B cell (primary cell): ENCODE measurements around the gene SSR1. TPM values are rescaled to one million over a fixed set of nuclear protein-coding genes. Genes with fewer than 3 reads are reported as not detected.

Source experiments
- ATAC-seq: fragments of 200-7000 bp; cut with Tn5 transposase; one replicate; pipeline ENCODE4 v1.10.0; 2021; ENCODE audit warnings: low read depth, mild to moderate bottlenecking, moderate number of reproducible peaks, moderate library complexity
- CTCF ChIA-PET: fragments of 350-600 bp; sonication (Branson Sonifier 250); formaldehyde crosslinking; loops from one replicate; lab custom pipeline; 2021; ENCODE audit warnings: antibody characterized with exemption, inconsistent platforms; lab: Charles Lee
- POLR2A ChIA-PET: fragments of 350-600 bp; sonication (Branson Sonifier 250); formaldehyde crosslinking; loops from one replicate; lab custom pipeline; 2021; ENCODE audit warnings: antibody characterized with exemption; lab: Charles Lee
- DNase-seq: peaks from one replicate; pipeline ENCODE4 v3.0.0; 2013
- H2AFZ ChIP-seq: 2 replicates; pipeline ENCODE4 v1.6.1; 2012; ENCODE audit warnings: mild to moderate bottlenecking, low read depth, low read length; ENCODE audit not compliant: insufficient read depth, poor library complexity, severe bottlenecking
- H3K27ac ChIP-seq, 2 donors: 1 replicate in 1 of 2; 2 replicates in 1 of 2; pipeline ENCODE4 v1.5.1; 2012 to 2013; ENCODE audit warnings: low read length in 2 of 2, mild to moderate bottlenecking in 2 of 2, moderate library complexity in 1 of 2
- H3K27me3 ChIP-seq, 4 experiments: fragments of 200-600 bp in 1 of 4; sonication (generic) in 1 of 4; replicated peaks in 1 of 4; 1 replicate in 2 of 4; 2 replicates in 2 of 4; pipeline versions ENCODE4 v1.6.1 to v1.7.0; 2013 to 2016; ENCODE audit warnings: low read length in 3 of 4, mild to moderate bottlenecking in 2 of 4, mixed read lengths in 1 of 4, moderate library complexity in 1 of 4; ENCODE audit not compliant: insufficient read depth in 4 of 4, control insufficient read depth in 3 of 4; ENCODE audit errors: control extremely low read depth in 1 of 4
- H3K36me3 ChIP-seq, 2 experiments: replicated peaks in 1 of 2; 1 replicate in 1 of 2; 2 replicates in 1 of 2; pipeline versions ENCODE4 v1.6.1 to v1.7.1; 2013; ENCODE audit warnings: low read length in 1 of 2; ENCODE audit not compliant: insufficient read depth in 2 of 2, control insufficient read depth in 1 of 2; ENCODE audit errors: control extremely low read depth in 1 of 2, extremely low read depth in 1 of 2
- H3K4me1 ChIP-seq, 2 donors: fragments of 200-600 bp in 1 of 2; sonication (generic) in 1 of 2; 1 replicate in 1 of 2; 2 replicates in 1 of 2; pipeline versions ENCODE4 v1.5.1 to v1.6.1; 2013 to 2017; ENCODE audit warnings: low read length in 2 of 2; ENCODE audit not compliant: control insufficient read depth in 2 of 2, insufficient read depth in 2 of 2
- H3K4me2 ChIP-seq: replicated peaks from 2 replicates; pipeline ENCODE3; 2012; ENCODE audit warnings: mild to moderate bottlenecking, low read depth, low read length; ENCODE audit not compliant: poor library complexity, severe bottlenecking
- H3K4me3 ChIP-seq, 5 experiments: fragments of 200-600 bp in 1 of 5; sonication (generic) in 1 of 5; 1 replicate in 3 of 5; 2 replicates in 2 of 5; pipeline versions ENCODE4 v1.5.1 to v1.7.0; 2011 to 2016; ENCODE audit warnings: low read length in 4 of 5, mild to moderate bottlenecking in 4 of 5, low read depth in 2 of 5, control low read depth in 1 of 5, moderate library complexity in 1 of 5; ENCODE audit not compliant: insufficient read depth in 1 of 5; ENCODE audit errors: control extremely low read depth in 1 of 5, extremely low read depth in 1 of 5
- H3K79me2 ChIP-seq: fragments of 200-600 bp; sonication (generic); one replicate; pipeline ENCODE4 v1.6.0; 2016; ENCODE audit warnings: low read length; ENCODE audit not compliant: control insufficient read depth, insufficient read depth
- H3K9ac ChIP-seq: fragments of 200-600 bp; sonication (generic); 2 replicates; pipeline ENCODE4 v1.6.1; 2017; ENCODE audit warnings: mild to moderate bottlenecking, low read length, moderate library complexity
- H3K9me3 ChIP-seq, 3 donors: one replicate each; pipeline versions ENCODE4 v1.6.1 to v1.7.1; 2013; ENCODE audit warnings: low read length in 2 of 3; ENCODE audit not compliant: control insufficient read depth in 2 of 3, insufficient read depth in 1 of 3; ENCODE audit errors: control extremely low read depth in 1 of 3
- H4K20me1 ChIP-seq: 2 replicates; pipeline ENCODE4 v1.6.0; 2012; ENCODE audit warnings: mild to moderate bottlenecking, low read length; ENCODE audit not compliant: insufficient read depth, control insufficient read depth, poor library complexity, severe bottlenecking
- H3K27ac Mint-ChIP-seq: one replicate; pipeline ENCODE4 v1.8.0; 2021; ENCODE audit warnings: mixed read lengths
- H3K27me3 Mint-ChIP-seq: one replicate; pipeline ENCODE4 v1.8.0; 2021; ENCODE audit warnings: mixed read lengths
- H3K4me1 Mint-ChIP-seq: one replicate; pipeline ENCODE4 v1.8.0; 2021; ENCODE audit warnings: mixed read lengths
- H3K4me3 Mint-ChIP-seq: one replicate; pipeline ENCODE4 v1.8.0; 2021; ENCODE audit warnings: mixed read lengths
- H3K9me3 Mint-ChIP-seq: one replicate; pipeline ENCODE4 v1.8.0; 2022; ENCODE audit warnings: mixed read lengths; ENCODE audit not compliant: insufficient read depth
- CTCF ChIP-seq: fragments of 200-600 bp; IDR thresholded peaks from one replicate; pipeline ENCODE4 v1.8.0; 2022; ENCODE audit warnings: antibody characterized with exemption, mild to moderate bottlenecking
- EZH2 ChIP-seq: IDR thresholded peaks from 2 replicates; pipeline ENCODE4 v1.6.1; 2012; ENCODE audit warnings: borderline replicate concordance, low read depth, mild to moderate bottlenecking, moderate library complexity, low read length; ENCODE audit not compliant: insufficient read depth, poor library complexity, severe bottlenecking
- WGBS: methylation state at CpG from one replicate; pipeline ENCODE4 v1.1.5; 2013; ENCODE audit warnings: missing lambda C conversion rate; ENCODE audit not compliant: insufficient coverage; 5-methylcytosine and 5-hydroxymethylcytosine counted together
- intact Hi-C: fragments of 100-400 bp; cut with micrococcal nuclease; formaldehyde crosslinking; loops from one replicate; pipeline ENCODE4 v1.10.0; 2022
- polyA plus RNA-seq: library from polyadenylated mRNA; depleted of rRNA; stranded (reverse); fragments of >200 nt; gene quantifications from 2 replicates; pipeline ENCODE4 v1.2.3, GENCODE V29; 2012
- total RNA-seq, 2 donors: library from RNA; stranded (reverse); fragments of 120-200 nt in 1 of 2; gene quantifications; 1 replicate in 1 of 2; 2 replicates in 1 of 2; pipeline versions ENCODE4 v1.2.3 to v1.2.4, GENCODE V29; 2013 to 2022

Gene SSR1
- total and polyA plus RNA-seq, 2 donors (not counting 1 experiment from before 2014, with no cell fraction given), result 15.9 to 81.6 TPM

- Histone ChIP-seq H3K9me3 (peaks cover 0 to 20% (median 5%) of the 10 kb centered on the region in 3 donors), H3K4me1 (peaks cover 16 to 18% of the 10 kb centered on the region in 2 donors), H2AFZ (peak overlapping the region; percentile 88), H3K4me3 (peak overlapping the region; percentile 43 to 66 (median 60)), H3K27ac (peak overlapping the region in 1 of 2 donors; percentile 9), H3K36me3 (no peaks in the 10 kb centered on the region), H3K4me2 (peak overlapping the region; percentile 98), H3K27me3 (peaks cover 0 to 24% (median 1%) of the 10 kb centered on the region in 4 experiments), H3K9ac (peak overlapping the region; percentile 71), H3K79me2 (no peaks in the 10 kb centered on the region), H4K20me1 (no peaks in the 10 kb centered on the region)
- Mint-ChIP-seq H3K9me3 (no peaks in the 10 kb centered on the region), H3K4me1 (peaks cover 31% of the 10 kb centered on the region), H3K27ac (peak overlapping the region; percentile 33), H3K4me3 (peak overlapping the region; percentile 96), H3K27me3 (peaks cover 16% of the 10 kb centered on the region)
- 2% methylated on average over 41 of the region's 43 CpGs for WGBS
- ChIA-PET CTCF (interaction anchor here (0.9 to 1.9 kb wide), 4 partner anchors 15 to 502 kb away, joined by 3 to 12 read pairs (median 6); no protein-coding TSS in a partner anchor), POLR2A (no interaction called here)
- no peak for TF ChIP-seq EZH2
- no peak for TF ChIP-seq CTCF
- intact Hi-C loops, result no loop called here
- peak; percentile 60 for DNase-seq
- ATAC-seq, result peak; percentile 87
These were observed 51.8 kb downstream of the SSR1 start for GRCh38 chr6:7261032-7261841.
